Astrocyte (in vitro differentiated cells and primary cell): Measurements from ENCODE around the gene CCNYL1.

Experiments
- EZH2 ChIP-seq: IDR thresholded peaks from 2 replicates; pipeline ENCODE4 v1.6.1; 2012; ENCODE audit warnings: mild to moderate bottlenecking, low read length, inconsistent platforms; ENCODE audit not compliant: insufficient read depth
- TF ChIP-seq, protein P1 (sequence below): IDR thresholded peaks from 2 replicates; pipeline ENCODE4 v1.5.1; 2011; ENCODE audit warnings: low read depth, mild to moderate bottlenecking, inconsistent platforms, low read length, moderate library complexity; ENCODE audit not compliant: insufficient read depth

DNA sequence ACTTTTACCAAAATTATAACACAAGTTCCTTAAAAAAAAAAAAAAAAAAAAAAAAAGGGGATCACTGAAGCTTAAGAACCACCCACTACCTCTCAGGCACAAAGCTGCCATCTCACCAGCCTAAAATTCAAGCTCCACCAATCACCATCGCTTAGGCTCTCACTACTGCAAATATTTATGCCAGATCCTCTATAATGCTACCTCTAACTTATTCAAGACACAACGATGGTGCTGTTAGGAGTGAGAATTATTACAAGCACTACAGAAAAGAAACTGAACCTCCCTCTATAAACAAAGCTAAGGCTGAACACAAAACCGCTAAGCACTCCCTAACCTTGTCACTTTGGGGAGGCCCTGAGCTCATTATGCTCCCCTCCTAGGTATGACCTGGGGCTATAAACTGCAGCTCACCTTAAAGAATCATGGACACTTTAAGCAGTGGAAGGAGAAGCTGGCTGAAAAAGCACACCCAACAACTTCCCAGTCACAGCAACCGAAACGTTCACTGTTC lies 54.7 kb downstream of the CCNYL1 start:
- no peak for TF ChIP-seq EZH2
- TF ChIP-seq, protein P1, sequence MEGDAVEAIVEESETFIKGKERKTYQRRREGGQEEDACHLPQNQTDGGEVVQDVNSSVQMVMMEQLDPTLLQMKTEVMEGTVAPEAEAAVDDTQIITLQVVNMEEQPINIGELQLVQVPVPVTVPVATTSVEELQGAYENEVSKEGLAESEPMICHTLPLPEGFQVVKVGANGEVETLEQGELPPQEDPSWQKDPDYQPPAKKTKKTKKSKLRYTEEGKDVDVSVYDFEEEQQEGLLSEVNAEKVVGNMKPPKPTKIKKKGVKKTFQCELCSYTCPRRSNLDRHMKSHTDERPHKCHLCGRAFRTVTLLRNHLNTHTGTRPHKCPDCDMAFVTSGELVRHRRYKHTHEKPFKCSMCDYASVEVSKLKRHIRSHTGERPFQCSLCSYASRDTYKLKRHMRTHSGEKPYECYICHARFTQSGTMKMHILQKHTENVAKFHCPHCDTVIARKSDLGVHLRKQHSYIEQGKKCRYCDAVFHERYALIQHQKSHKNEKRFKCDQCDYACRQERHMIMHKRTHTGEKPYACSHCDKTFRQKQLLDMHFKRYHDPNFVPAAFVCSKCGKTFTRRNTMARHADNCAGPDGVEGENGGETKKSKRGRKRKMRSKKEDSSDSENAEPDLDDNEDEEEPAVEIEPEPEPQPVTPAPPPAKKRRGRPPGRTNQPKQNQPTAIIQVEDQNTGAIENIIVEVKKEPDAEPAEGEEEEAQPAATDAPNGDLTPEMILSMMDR: no peak
